DMS 273 (cell line): Measurements from ENCODE around the gene CLEC10A.
"Not testable (repeated sequence)": the region's sequence is repeated elsewhere in the genome, so short reads cannot be mapped to it uniquely, and the experiment has no call there.

Source experiments
- DNase-seq: peaks from one replicate; lab custom pipeline; 2025; ENCODE audit not compliant: unreplicated experiment; lab: John Stamatoyannopoulos, UW

Gene CLEC10A

DNA sequence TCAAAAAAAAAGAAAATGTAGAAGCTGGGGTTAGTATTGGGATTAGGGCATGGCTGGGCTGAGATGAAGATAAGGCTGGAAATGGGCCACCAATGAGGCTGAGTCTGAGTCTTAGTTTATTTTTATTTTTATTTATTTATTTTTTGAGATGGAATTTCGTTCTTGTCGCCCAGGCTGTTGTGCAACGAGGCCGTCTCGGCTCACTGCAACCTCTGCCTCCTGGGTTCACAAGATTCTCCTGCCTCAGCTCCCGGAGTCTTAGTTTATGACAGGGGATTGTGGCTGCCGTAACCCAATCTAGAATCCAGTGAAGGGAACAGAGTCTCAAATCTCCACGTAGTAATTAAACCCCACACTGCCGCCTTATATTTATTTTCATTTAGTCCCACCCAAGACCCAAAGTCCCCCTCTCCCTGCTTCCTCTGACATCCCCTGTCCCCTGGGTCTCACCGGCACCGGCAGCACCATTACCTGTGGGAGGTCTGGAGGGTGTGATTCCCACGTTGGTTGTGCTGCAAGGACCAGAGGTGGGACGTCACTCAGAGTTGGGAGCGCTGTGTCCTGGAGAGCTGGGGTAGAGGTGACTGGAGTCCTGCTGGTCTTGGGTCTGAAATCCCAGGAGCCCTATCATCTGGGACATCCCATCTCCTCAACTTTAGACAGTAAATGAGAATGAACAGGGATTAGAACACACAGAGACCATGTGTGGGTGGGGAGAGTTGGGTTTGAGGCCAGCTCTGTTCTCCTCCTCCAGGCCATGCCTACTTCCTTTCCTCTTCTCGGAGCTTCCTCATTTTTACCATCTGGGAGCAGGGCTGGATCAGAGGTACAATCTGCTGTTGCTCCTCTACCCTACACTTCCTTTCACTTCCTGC lies at the start of gene CLEC10A:
CLEC10A (minus strand) TSS at position 671 of the 875 bp plus-strand sequence. CDS start 1,439 bp downstream, outside the sequence.
- DNase-seq = no peak

DNA sequence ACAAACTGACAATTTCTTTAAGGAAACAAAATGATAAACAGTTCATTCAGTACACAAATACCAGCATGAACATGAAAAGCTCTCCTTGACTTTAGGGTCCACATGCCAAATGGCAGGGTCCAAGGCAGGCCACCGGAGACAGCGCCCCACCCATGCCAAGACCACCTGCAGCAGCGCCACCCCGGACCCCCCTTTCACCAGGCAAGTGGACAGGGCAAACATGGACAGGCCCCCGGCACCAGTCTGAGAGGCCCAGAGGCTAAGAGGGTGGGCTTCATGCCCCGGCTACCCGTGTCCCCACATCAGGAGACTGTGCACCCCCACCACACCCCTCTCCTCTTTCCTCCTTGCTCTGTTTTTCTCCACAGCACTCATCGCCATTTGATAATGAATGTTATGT lies 49.3 kb upstream of the CLEC10A start:
- DNase-seq = no peak

DNA sequence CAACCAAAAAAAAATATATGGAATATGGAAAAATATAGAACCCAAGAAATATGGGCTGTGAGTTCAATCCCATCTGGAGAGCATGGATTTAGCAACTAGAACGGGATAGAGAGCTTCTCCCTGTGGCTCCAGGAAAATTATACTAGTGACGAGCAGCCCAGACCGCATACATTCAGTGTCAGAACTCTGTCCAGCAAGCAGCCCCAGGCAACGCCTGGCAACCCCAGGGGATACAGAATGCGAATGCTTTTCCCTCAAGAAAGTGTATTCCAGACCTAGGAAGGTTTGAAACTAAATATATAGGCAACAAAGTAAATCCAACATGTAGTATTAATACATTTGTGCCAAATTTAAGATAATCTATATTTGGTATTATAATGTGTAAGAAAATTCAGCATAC lies 48.1 kb upstream of the CLEC10A start:
- DNase-seq = no peak

GRCh38 chr17:7127501-7127900 lies 47.5 kb upstream of the CLEC10A start:
- DNase-seq = not testable (repeated sequence)

DNA sequence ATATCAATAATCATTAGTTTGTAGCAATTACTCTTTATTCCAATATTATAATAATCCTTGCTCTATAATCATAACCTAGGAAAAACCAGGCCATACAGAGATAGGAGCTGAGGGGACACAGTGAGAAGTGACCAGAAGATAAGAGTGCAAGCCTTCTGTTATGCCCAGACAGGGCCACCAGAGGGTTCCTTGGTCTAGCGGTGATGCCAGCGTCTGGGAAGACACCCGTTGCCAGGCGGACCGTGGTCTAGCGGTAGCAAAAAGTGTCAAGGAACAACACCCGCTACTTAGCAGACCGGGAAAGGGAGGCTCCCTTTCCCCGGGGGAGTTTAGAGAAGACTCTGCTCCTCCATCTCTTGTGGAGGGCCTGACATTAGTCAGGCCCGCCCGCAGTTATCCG lies 46.3 kb upstream of the CLEC10A start:
- DNase-seq = not testable (repeated sequence)

DNA sequence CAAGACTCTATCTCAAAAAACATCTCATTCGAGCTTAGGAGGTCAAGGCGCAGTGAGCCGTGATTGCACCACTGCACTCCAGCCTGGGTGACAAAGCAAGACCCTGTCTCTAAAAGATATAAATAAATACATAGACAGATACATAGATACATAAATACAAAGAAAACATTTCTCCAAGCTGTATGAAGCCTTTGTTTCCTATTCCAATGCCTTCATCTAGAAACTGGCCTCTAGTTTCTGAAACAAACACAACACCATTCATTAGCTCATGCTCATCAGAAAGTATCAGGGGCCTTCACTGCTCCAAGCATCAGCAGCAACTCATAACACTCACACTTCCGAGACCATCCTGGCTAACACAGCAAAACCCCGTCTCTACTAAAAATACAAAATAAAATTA lies 44.9 kb upstream of the CLEC10A start:
- DNase-seq = no peak

- no peak for DNase-seq
These were observed 43.8 kb upstream of the CLEC10A start for GRCh38 chr17:7123844-7124243.

DNA sequence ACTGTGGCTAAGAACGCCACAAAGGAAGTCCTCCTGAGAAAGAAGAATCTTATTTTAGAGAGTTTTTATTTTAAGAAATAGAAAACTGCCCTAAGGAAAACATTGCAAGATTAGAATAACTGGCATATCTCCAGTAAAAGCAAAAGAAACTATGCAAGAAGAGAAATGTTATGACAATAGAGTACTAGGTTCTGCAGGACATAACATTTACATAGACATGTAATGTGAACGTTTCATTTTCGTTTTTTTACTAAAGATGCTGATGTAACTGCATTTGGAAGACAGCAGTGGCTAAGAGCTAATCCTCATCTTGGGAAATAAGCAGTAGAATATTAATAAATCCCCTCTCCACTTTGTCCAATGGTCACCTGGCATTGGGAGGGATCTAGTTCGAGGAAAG lies 42.3 kb upstream of the CLEC10A start:
- DNase-seq = no peak

DNA sequence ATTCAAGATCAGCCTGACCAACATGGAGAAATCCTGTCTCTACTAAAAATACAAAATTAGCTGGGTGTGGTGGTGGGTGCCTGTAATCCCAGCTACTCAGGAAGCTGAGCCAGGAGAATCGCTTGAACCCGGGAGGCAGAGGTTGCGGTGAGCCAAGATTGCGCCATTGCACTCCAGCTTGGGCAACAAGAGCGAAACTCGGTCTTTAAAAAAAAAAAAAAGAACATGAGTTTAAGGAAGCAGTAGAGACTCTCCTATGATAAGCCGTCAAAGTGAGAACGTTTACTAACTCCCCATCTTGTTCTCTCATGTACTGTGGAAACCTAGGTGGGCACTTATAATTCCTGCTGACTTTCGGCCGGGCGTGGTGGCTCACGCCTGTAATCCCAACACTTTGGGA lies 40.6 kb upstream of the CLEC10A start:
- DNase-seq = not testable (repeated sequence)

DNA sequence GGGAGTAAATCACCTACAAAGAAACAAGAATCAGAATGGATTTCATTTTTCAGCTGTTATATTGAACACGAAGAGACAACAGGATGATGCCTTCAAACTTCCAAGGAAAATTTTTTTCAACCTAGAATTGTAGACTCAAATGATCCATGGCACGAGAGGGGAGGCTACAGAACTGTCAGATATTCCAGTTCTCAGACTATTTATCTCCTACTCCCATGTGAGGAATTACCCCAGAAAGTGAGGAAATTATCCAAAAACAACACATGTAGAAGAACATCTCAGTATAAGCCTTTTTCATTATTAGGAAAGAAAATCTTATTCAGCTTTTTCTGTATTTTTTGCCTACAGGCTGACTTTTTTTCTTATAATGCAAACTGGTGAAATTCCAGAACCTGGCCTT lies 40.1 kb upstream of the CLEC10A start:
- no peak for DNase-seq

DNA sequence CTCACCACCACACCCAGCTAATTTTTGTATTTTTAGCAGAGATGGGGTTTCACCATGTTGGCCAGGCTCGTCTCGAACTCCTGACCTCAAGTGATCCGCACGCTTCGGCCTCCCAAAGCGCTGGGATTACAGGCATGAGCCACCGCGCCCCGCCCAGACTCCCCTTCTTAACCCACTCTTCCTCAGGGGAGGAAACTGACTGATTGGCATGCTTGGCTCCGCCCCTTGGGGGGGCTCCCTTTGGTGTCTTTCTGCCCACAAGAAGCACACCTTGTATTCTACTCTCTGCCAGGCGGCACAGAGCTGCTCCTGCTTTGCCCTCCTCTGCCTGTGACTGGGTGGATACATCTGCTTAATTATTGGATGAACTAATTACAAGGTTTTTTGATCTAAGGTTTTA lies 39.3 kb upstream of the CLEC10A start:
- no peak for DNase-seq

DNA sequence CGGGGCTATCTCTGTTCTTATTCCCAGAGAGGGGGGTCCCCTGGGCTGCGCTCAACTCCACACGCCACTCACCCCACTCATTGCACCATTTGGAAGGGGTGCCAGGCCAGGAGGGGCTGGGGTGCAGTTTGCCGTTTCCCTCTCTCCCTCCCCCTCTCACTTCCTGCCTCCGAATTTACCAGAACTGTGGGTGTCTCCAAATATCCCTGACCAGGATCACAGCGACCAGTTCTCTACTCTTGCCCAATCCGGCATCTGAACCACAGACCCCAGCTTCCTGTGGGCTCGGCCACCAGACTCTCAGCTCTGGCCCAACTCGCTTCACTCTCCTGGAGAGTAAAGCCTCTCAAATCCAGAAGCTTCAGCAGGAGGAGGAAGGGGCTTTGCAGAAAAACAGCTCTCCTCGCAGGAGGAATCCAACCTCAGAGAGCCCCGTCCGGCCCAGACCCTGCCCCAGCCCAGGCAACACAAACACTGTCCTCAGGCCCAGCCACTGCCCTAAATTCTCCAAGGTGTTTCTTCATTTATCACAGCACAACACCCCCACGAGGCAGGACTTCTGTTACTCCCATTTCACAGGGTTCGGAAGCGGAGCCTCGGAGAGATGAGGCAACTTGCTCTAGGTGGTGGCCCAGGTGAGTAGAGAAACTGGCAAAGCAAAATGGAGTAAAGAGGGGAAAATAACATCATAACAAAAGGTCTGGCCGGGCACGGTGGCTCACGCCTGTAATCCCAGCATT lies 35.0 kb upstream of the CLEC10A start:
- no peak for DNase-seq

- DNase-seq = no peak
These were observed 34.3 kb upstream of the CLEC10A start, which contains the start of gene ASGR2 for GRCh38 chr17:7114241-7114874. TSS of gene ASGR2 (minus strand) at chr17:7114822. CDS start at chr17:7114240, 582 bp downstream.

DNA sequence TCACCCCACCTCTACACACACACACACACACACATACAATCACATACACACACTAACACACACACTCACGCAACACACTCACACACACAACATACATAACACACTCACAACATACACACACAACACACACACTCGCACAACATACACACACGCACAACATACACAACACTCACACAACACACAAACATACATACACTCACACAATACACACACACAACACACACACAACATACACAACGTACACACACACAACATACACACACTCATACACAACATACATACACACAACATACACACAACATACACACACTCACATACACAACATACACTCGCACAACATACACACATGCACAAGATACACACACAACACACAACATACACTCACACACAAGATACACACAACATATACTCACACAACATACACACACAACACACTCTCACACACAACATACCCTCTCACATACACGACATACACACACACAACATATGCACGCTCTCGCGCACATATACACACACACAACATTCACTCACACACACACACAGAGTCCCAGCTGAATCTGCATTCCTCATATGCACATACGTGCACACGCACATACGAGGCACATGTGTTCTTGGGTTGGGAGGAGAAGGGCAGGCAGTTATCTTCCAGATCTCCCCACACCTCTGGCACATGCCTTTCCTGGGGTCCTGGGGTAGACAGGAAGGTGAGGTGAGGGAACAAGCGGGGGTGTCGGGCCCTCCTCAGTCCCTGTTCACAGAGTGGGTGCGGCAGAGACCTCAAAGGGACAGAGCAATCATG lies 33.4 kb upstream of the CLEC10A start:
- DNase-seq = no peak

DNA sequence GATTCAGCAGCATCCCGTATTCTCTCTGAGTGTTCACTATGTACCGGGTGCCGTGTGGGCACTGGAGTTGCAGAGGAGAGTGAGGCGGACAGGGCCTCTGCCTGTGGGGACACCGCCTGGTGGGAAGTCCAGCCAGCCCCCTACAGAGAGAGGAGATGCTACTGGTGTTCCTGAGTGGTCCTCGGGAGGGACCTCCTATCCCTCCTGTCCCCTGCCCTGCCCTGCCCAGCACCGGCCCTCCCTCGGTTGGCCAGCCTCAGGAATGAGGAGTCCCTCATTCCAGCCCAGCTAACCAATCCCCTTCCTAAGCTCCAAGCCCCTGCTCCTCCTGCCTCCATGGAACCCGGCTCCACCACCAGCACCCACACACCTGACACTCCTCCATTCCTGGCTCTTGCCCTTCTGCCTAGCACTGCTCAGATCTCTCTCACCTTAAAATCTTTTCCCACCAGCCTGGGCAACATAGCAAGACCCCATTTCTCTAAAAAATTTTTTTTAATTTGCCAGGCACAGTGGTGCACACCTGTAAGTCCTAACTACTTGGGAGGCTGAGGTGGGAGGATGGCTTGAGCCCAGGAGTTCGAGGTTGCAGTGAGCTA lies 32.6 kb upstream of the CLEC10A start:
- no peak for DNase-seq

GRCh38 chr17:7111784-7112509 lies 31.9 kb upstream of the CLEC10A start:
- DNase-seq = peak; percentile 36

DNA sequence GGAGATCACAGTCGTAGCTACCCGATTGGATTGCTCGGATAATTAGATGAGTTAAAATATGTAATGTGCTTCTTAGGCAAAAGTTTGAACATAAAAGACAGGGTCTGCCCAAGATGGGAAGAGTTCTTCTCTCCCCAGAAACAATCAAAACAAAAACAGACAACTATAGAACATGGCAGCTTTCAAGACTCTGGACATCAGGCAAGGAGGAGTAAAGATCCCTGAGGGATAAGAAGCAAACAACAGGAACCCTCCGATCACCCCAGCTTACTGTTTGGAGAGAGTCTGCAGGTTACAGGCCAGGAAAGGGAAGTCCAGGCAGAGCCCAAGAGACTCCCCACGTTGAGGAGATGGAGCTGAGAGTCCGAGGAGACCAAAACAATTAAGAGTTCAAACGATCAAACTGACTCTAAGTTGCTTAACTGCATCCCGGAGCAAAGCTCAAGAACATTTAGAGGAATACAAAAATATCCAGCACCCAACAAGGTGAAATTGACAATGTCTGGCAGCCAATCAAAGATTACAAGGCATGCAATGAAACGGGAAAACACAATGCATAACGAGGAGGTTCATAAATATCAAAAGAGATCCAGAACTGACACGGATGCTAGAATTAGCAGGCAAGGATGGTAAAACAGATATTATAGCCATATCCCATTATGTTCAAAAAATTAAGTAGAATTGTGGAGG lies 30.7 kb upstream of the CLEC10A start:
- no peak for DNase-seq

GRCh38 chr17:7109461-7110322 lies 29.6 kb upstream of the CLEC10A start:
- no peak for DNase-seq
